Measurements from ENCODE around the gene ODAPH. TPM values are rescaled to one million over a fixed set of nuclear protein-coding genes. Genes with fewer than 3 reads are reported as not detected.

Gene ODAPH
- total RNA-seq, 3 donors from 2014 or later, result not detected

DNA sequence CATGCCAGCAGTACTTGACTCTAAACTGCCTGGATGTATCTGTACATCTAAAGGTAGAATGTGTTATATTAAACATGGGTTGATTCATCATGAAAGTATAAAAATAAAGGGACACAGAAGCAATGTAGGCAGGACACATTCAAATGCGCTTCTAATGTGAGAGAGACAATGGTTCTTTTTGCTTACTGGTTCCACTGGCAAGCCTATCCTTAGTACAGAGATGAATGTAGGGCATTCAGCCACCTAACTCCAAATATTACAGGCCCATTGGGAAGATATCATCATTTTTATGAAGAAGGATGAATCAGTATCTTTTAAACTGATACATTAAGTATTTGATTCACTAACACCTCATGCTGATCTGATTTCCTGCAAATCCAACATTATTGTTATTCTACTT lies 56.4 kb downstream of the ODAPH start:
- TF ChIP-seq, protein P1, sequence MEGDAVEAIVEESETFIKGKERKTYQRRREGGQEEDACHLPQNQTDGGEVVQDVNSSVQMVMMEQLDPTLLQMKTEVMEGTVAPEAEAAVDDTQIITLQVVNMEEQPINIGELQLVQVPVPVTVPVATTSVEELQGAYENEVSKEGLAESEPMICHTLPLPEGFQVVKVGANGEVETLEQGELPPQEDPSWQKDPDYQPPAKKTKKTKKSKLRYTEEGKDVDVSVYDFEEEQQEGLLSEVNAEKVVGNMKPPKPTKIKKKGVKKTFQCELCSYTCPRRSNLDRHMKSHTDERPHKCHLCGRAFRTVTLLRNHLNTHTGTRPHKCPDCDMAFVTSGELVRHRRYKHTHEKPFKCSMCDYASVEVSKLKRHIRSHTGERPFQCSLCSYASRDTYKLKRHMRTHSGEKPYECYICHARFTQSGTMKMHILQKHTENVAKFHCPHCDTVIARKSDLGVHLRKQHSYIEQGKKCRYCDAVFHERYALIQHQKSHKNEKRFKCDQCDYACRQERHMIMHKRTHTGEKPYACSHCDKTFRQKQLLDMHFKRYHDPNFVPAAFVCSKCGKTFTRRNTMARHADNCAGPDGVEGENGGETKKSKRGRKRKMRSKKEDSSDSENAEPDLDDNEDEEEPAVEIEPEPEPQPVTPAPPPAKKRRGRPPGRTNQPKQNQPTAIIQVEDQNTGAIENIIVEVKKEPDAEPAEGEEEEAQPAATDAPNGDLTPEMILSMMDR (IDR thresholded peaks at IDR 0.05), result no peak
- ATAC-seq (no peak), DNase-seq (no peak)
- intact Hi-C loops (cut with DNase I, micrococcal nuclease), result no loop called here
- Histone ChIP-seq H3K9me3 (no peaks in the 10 kb centered on the region), H3K4me1 (ENCODE audit: low read depth) (no peaks in the 10 kb centered on the region), H3K36me3 (ENCODE audit: low read depth) (no peaks in the 10 kb centered on the region), H3K4me3 (no peak overlapping the region)

Other genes starting within 250 kb of the ODAPH start
- gene RCHY1, start 41.7 kb upstream of the ODAPH start, total RNA-seq, result 10 to 100 TPM; 30.5 to 42.2 (median 33.4) TPM
- gene THAP6, start 41.6 kb upstream of the ODAPH start, total RNA-seq, result 10 to 100 TPM; 17.3 to 21.8 (median 21.5) TPM
- 1 to 10 TPM; 1.6 to 3.5 (median 2.3) TPM for gene CDKL2, start 74.5 kb downstream of the ODAPH start, total RNA-seq
- gene G3BP2, start 117.3 kb downstream of the ODAPH start, total RNA-seq, result 100 to 1,000 TPM; 144 to 149 (median 149) TPM
- gene USO1, start 168.5 kb downstream of the ODAPH start, total RNA-seq, result 10 to 100 TPM; 44.3 to 65.8 (median 55.9) TPM